GM21529 (cell line): Measurements from ENCODE around the gene C6orf52.
"Not testable (repeated sequence)": the region's sequence is repeated elsewhere in the genome, so short reads cannot be mapped to it uniquely, and the experiment has no call there.

Source experiments
- ATAC-seq: cut with Tn5 transposase; IDR thresholded peaks from one replicate; pipeline ENCODE4 v1.9.1; 2021; ENCODE audit not compliant: unreplicated experiment

C6orf52 gene

DNA sequence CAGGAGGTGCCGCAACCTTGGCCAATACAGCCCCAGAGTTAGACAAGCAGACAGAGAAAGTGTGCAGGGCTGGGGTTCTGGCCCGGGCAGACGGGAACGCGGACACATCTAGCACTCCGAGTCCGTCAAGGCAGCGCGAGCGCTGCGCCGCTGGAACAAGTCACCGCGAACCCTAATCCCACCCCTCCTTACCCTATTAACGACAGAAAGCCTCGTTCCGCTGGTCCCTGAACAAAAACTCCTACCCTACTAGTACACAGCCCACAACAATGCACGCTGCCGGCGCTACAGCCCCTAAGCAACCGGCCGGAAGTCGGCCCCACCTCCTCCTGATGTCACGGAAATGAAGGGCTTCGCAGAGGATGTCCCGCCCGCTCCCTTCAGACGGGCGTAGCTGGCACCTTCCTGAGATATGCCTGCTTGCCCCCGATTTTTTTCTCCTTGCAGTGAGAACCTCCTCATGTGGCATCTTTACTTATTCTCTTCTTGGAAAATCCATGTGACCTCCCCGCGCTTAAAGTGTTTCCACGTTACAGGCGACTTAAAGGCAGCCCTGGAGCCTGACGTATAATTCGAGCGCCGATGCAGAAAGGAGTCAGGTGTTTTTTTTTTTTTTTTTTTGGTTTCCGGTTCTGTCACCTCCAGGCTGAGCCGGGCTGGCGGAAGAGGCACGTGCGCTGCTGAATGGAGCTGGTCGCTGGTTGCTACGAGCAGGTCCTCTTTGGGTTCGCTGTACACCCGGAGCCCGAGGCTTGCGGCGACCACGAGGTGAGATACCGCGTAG is at the start of gene C6orf52, which contains the start of gene PAK1IP1:
C6orf52 (minus strand) TSS at position 315 of the 784 bp plus-strand sequence. CDS start 7,066 bp downstream, outside the sequence.
PAK1IP1 (plus strand) TSS at position 671 of the 784 bp plus-strand sequence; CDS start at position 685, 14 bp downstream.
- peak; percentile 98 for ATAC-seq

- no peak for ATAC-seq
Observed at GRCh38 chr6:10743515-10743914, 49.1 kb upstream of the C6orf52 start.

DNA sequence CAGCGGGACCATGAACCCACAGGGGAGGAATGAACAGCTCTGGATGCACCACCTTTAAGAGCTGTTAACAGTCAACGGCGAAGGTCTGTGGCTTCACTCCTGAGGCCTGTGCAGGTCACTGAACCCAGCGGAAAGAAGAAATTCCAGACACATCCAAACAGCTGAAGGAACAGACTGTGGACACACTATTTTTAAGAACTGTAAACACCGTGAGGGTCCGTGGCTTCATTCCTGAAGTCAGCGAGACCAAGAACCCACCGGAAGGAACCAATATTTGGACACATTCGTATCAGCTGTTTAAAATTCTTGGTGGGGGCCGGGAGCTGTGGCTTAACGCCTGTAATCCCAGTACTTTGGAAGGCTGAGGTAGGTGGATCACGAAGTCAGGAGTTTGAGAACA is 47.8 kb upstream of the C6orf52 start:
- no peak for ATAC-seq

GRCh38 chr6:10741643-10742042 is 47.2 kb upstream of the C6orf52 start:
- ATAC-seq = not testable (repeated sequence)

- ATAC-seq = no peak
Observed at GRCh38 chr6:10740061-10740460, 45.6 kb upstream of the C6orf52 start.

DNA sequence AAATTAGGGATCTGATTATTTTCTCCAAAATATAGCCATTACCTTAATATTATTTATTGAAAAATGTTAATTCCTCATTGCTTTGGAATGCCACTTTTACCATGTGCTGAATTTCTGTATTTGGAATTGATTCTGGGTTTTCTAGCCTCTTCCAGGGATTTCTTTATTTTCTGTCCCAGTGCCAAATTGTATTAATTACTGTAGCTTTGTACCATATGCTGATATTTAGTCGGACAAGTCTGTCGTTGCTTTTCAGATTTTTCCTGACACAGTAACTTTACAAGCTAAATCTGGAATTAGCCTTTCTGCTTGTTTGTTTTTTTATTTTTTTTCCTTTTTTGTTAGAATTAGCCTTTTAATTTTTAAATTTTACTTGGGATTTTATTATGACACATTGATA is 42.3 kb upstream of the C6orf52 start:
- ATAC-seq = no peak

DNA sequence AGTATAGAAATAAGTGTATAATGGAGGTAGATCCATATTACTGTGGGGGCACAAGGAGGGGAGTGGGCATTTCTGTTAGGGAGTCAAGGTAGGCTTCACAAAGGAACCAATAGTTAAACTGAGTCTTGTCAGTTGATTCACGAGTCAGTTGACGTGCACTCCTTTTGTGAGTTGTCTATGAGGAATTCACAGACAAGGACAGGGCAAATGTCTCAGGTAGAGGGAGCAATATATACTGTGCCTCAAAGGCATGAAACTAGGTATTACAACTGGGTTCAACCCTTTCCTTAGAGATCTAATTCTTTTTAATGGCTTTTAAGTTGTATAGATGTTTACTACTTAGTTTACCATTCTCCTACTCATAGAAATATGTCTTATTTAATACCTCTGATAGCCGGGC is 39.4 kb upstream of the C6orf52 start:
- ATAC-seq = no peak

DNA sequence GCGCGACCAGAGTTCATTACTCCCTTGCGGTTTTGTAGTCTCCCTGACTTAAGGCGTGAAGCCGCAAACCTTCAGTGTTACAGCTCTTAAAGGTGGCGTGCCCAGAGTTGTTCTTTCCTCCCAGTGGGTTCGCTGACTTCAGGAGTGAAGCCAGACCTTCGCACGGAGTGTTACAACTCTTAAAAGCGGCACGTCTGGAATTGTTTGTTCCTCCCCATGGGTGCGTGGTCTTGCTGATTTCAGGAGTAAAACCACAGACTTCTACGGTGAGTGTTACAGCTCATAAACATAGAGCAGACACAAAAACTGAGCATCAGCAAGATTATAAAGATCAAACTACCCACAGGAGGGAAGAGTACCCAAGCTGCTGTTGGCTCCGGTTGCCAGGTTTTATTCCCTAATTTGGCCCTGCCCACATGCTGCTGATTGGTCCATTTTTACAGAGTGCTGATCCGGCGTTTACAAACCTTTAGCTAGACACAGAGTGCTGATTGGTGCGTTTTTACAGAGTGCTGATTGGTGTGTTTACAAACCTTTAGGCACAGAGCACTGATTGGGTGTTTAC is 38.8 kb upstream of the C6orf52 start:
- no peak for ATAC-seq

DNA sequence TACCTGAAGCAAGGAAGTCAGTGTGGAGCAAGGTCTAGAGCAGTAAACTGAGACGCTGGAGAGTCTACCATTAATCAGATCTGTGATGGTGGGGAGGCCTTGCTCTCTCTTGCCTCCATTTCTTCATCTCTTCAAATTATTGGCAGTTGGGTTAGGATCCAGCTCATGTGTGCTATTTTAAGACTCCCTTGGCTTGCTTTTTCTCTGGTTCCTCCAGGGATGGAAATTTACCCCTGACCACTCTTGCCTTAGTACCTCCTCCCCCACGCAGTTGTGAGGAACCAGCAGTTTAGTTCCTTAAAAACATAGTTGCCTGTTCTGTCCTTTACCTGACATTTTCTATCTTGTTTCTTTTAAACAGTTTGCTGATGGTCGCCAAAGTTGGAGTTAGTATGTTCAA is 35.8 kb upstream of the C6orf52 start:
- ATAC-seq = no peak

DNA sequence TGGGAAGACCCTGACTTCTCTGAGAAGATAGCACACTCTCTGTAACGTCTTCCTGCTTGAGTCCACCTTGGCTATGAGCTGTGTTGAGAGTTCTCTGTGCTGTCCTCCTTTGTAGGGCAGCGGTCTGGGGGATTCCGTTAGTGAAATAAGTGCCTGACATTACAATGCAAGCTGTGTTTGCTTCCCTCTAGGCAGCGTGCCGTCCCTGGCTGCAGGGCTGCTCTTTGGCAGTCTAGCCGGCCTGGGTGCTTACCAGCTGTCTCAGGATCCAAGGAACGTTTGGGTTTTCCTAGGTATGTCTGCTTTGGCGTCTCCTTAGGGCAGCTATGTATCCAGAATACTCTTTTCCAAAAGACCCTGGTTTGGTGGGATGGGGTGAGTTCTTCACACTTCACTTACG is 31.3 kb upstream of the C6orf52 start:
- ATAC-seq = no peak

DNA sequence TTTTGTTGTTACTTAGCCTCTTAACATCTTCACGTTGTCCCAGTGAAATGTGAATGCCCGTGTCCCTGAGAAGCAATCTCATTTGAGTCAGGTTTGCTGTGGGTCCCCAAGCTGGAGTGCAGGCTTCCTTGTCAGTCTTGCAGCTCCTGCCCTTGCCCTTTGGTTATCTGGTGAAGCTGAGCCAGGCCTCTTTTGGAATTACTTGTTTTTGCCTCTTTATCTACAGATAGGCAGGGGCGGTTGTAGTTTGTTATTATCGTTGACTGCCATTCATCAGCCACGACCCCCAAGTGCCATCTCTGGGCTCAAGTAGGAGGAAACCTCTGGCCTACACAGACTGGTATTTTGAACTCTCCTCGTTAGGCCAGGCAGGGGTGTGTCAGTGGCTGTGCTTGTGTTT is 30.6 kb upstream of the C6orf52 start:
- ATAC-seq = no peak

GRCh38 chr6:10723567-10723881 is 29.1 kb upstream of the C6orf52 start:
- ATAC-seq = no peak

- ATAC-seq = peak; percentile 99
Observed at GRCh38 chr6:10722820-10723566, 28.6 kb upstream of the C6orf52 start, which contains the start of gene TMEM14C. TSS of gene TMEM14C (plus strand) at chr6:10723070. CDS start at chr6:10724614, 1,544 bp downstream.

GRCh38 chr6:10722570-10722819 is 28.1 kb upstream of the C6orf52 start:
- no peak for ATAC-seq

DNA sequence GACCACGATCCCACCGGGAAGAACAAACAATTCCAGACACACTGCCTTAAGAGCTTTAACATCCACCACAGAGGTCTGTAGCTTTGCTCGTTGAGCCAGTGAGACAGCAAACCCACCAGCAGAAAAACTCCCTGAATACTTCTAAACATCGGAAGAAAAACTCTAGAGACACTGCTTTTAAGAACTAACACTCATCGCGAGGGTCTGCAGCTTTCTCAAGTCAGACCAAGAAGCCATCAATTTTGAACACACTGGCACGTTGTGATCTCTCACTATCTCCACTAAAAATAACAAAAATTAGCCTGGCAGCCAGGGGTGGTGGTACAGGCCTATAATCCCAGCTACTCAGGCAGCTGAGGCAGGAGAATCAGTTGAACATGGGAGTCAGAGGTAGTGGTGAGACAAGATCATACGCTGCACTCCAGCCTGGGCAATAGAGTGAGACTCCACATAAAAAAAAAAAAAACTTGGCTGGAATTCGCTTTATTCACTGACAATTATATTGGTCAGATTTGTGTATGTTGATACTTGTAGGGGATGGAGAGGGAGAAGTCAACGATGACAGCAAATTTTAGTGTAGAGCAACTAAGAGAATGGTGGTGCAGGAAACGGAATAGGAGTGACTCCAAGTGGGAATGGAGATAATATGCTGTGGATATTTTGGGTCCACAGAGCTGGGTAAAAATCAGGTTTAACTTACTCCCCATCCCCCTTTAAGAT is 27.6 kb upstream of the C6orf52 start:
- no peak for ATAC-seq

- not testable (repeated sequence) for ATAC-seq
Observed at GRCh38 chr6:10720960-10721849, 26.8 kb upstream of the C6orf52 start.

DNA sequence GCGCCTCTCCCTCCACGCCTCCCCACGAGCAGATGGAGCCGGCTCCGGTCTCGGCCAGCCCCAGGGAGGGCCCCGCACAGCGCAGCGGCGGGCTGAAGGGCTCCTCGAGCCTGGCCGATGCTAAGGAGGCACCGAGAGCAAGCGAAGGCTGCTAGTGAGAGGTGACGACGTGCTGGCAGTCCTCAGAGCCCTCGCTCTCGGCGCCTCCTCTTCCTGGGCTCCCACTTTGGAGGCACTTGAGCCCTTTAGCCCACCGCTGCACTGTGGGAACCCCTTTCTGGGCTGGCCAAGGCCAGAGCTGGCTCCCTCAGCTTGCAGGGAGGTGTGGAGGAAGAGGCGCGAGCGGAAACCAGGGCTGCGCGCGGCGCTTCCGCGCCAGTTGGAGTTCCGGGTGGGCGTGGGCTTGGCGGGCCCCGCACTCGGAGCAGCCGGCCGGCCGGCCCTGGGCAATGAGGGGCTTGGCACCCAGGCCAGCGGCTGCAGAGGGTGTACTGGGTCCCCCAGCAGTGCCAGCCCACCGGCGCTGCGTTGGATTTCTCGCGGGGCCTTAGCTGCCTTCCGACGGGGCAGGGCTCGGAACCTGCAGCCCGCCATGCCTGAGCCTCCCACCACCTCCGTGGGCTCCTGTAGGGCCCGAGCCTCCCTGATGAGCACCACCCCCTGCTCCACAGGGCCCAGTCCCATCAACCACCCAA is 26.0 kb upstream of the C6orf52 start:
- no peak for ATAC-seq

- no peak for ATAC-seq
Observed at GRCh38 chr6:10719964-10720264, 25.5 kb upstream of the C6orf52 start.

DNA sequence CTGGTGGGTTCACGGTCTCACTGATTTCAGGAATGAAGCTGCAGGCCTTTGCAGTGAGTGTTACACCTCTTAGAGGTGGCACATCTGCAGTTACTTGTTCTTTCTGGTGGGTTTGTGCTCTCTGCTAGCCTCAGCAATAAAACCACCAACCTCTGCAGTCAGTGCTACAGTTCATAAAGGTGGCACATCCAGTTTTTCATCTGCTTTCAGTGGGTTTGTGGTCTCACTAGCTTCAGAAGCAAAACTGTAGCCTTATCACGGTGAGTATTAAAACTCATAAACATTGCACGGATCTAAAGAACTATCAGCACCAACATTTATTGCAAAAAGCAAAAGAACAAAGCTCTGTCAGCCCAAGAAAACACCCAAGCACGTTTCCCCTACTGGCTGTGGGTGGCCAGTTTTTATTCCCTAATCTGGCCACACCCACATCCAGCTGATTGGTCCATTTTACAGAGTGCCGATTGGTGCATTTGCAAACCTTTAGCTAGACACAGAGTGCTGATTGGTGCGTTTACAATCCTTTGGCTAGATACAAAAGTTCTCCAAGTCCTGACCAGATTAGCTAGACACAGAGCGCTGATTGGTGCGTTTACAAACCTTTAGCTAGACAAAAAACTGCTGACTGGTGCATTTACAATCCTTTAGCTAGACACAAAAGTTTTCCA is 25.0 kb upstream of the C6orf52 start:
- ATAC-seq = no peak

- no peak for ATAC-seq
Observed at GRCh38 chr6:10713962-10714361, 19.5 kb upstream of the C6orf52 start.
